Inflammatory macrophage treated with lipopolysaccharide for 4 hours (primary cell): ENCODE data around the gene ATXN1.
"Not testable (repeated sequence)": the region's sequence is repeated elsewhere in the genome, so short reads cannot be mapped to it uniquely, and the experiment has no call there.

Experiments
- DNase-seq: peaks from one replicate; pipeline ENCODE4 v3.0.0-alpha.2; 2020

Gene ATXN1

DNA sequence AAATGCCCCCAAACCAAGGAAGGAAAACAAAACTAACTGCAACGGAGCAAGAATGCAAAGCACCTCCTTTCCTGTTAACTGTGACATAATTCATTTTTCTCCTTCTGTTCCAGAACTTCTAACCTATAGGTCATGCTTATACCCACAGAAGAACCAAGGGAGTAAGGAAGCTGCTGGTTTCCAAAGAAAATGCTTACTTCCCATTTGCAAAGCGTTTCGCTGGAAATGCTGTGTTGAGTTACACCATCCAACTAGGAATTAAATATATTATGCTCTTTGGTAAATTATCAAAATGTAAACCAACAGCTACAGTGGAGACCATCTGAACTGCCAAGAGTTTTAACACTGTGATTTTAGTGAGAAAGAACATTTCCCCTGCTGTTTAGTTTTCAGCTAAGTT, 42.9 kb downstream of the ATXN1 start:
- peak; percentile 50 for DNase-seq

DNA sequence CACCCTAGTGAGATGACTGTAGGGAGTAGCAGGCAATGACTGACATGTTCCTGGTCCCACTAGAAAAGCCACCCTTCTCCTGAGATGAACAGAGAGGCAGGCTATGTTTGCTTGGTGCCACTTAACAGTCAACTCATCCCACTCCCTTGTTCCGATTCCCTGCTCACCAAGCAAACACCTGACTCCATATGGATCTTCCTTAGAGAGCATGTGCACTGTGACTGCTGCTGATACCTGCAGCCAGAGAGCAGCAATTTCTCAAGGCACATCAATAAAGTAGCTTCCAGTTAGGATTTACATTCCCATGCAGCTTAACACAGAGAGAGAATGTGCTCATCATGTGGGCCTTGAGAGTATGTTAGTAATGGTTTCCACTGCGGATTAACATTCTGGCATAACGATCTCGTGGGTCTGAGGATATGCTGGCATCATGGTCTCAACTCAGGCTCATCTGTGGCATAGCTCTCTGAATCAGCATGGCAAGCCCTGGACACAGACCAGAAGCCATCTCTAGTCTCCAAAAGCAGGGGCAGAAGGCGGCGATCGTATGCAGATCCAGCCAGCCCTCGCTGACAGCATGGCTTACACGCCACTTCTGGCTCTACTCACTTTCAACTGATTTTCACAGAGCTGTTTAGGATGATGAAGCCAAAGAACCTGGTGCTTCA, 43.9 kb downstream of the ATXN1 start:
- no peak for DNase-seq

DNA sequence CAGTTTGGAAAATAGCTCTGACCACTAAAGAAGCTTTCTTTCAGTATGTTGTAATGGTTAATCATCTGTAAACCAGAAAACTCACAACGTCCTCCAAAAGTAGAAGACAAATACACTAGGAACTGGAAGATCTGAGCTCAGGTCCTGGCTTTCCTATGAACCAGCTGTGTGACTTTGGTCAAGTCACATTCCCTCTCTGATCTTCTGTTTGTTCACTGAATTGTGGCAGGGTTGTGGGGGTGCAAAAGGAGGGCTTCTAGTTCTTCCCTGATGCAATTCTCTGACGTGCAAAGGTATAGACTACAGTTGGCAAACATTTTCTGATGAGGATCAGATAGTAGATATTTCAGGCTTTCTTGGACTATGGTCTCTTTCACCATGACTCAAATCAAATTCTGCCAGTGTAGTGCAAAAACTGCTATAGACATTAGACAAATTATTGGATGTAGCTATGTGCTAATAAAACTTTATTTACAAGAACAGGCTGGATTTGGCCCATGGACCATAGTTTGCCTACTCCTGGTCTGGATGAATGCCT, 44.9 kb downstream of the ATXN1 start:
- DNase-seq = peak; percentile 62

DNA sequence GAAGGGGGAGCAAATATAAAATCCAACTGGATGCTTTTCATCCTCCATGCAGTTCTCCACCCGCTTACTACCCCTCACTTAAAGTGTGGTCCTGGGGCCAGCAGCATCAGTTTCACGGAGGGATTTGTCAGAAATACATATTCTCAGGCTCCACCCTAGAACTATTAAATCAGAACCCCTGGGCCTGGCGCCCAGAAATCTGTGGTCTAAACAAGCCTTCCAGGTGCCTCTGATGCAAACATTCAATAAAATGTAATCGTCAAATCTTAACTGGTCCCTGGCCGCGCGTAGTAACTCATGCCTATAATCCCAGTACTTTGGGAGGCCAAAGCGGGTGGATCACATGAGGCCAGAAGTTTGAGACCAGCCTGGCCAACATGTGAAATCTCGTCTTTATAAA, 47.7 kb downstream of the ATXN1 start:
- DNase-seq = no peak

DNA sequence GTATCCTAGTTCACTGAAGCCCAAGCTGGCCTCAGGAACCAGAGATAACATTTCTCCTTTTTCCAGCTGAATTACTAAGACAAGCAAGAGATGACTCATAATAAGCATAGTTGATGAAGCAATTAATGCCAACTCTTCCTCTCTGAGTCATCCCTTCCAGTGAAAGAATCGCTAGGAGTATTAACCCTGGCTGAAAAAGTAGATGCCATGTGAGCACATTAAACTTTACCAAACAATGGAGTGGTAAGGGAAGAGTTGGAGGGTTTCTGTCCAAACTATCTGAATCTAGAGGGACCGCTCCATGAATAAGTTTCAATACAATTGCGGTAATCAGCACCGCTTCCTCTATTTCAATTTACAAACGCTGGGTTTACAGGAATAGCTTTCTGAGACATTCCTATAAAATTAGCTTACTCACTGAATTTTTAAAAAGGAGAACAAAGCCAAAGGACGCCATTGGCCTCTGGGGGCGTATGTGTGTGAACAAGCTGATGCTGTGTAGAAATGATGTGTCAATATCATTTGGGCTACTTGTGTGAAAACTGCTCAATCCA, 48.3 kb downstream of the ATXN1 start:
- peak; percentile 98 for DNase-seq

DNA sequence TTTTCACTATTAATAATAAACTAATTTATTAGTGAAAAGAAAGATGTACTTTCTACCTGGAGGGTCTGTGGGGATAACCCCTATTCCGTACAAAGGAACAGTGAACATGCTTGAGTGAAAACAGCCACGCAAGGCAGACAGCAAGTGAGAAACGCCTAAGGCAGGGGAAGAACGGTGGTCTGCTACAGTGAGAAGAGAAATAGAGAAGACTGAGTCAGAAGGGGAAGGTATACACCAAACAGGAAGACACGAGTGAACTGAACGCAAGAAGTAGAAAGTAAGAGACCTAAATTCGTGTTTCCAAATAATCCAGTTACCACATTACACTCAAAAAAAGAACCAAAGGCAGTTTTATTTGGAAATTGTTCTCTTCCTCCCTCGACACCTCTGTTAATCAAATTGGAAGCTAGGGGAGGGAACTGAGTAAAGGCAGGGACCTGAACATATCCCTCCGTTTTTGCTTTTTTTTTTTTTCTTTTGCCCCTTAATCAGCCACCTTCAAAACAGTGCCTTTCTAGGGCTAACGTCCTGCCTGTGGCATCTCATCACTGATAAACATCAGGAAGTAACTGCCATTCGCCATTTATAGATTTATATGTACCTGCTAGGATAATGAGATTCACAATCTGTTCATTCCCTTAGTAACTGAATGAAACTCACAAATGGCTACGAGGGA, 48.9 kb downstream of the ATXN1 start:
- DNase-seq = peak; percentile 88

DNA sequence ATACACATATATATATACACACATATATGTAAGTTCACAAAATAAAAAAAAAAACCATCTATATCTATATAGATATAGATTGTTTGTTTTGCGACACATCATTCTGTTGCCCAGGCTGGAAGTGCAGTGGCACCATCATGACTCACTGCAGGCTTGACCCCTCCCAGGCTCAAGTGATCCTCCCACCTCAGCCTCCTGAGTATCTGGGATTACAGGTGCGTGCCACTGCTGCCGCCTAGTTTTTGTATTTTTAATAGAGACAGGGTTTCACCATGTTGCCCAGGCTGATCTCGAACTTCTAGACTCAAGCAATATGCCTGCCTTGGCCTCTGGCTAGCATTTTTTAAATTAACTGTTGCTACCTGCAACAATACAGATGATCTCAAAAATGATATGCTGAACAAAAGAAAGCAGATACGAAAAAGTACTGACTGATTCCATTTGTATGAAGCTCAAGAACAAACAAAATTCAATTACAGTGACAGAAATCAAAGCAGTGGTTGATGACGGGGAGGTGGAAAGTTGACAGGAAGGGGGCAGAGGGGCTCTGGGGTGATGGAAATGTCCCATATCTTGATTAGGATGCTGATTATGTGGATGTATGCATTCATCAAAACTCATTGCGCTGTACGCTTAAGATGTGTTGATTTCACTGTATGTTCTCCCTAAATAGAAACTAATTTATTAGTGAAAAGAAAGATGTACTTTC, 49.6 kb downstream of the ATXN1 start:
- DNase-seq = peak; percentile 54

DNA sequence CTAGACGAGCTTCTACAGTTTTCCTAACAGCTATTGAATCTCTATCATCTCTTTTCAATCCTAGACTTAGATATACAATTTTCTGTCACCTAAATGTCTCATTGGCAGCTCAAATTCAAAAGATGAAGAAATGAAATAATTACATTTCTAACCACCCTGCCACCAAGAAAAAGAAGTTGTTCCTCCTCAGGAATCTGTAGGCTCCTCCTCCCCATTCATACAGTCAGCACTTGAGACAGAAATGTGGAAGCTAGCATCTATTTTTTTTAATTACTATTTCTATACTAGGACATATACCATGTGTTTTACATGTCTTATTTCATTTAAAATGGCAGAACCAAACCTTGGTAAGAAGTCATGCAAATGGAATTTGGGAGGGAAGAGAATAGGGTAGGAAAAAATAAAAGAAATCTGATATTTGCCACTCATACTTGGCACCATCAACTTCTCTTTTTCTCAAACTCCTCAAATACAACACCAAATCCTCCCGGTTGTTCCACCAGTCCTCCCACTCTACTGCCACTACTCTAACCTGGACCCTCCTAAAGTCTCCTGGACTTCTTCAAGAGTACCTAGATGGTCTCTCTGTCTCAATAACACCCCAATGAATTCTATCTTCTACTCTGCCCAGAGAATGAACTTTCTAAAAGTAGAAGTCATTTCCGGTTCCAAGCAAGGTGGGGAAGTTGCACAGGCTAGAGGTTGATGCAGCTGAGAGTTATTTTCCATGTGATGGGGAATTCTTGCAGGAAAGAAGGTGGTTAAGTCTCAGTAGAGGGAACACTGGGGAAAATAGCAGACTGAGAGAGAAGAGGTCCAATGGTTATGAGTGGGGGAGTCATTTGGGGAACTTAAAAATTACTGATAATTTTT, 54.1 kb downstream of the ATXN1 start:
- DNase-seq = peak; percentile 57

DNA sequence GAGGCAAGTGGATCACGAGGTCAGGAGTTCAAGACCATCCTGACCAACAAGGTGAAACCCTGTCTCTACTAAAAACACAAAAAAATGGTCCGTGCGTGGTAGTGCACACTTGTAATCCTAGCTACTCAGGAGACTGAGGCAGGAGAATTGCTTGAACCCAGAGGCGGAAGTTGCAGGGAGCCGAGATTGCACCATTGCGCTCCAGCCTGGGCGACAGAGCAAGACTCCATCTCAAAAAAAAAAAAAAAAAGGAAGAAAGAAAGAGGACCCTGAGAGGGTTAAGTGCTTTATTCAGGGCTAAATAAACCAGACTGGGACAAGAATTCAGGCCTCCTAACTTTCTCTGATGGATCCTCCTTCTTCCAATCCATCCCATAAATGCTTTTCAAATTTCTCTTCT, 54.8 kb downstream of the ATXN1 start:
- DNase-seq = peak; percentile 60

DNA sequence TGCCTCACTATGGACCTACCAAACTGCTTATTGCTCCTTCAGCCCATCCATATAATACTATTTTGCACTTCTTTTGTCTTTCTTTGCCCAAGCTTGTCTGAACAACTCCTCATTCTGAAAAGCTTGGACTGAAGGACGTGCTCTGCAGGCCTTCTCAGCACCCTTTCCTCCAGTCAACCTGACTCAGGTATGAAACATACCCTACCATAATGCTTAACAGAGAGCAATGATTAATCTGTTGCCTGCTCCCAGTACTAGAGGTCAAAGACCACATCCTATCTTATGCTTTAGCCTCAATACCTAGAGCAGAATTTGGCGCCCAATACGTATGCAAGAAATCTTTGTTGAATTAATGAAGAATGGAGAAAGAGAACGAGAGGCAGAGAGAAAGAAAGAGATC, 55.2 kb downstream of the ATXN1 start:
- no peak for DNase-seq

DNA sequence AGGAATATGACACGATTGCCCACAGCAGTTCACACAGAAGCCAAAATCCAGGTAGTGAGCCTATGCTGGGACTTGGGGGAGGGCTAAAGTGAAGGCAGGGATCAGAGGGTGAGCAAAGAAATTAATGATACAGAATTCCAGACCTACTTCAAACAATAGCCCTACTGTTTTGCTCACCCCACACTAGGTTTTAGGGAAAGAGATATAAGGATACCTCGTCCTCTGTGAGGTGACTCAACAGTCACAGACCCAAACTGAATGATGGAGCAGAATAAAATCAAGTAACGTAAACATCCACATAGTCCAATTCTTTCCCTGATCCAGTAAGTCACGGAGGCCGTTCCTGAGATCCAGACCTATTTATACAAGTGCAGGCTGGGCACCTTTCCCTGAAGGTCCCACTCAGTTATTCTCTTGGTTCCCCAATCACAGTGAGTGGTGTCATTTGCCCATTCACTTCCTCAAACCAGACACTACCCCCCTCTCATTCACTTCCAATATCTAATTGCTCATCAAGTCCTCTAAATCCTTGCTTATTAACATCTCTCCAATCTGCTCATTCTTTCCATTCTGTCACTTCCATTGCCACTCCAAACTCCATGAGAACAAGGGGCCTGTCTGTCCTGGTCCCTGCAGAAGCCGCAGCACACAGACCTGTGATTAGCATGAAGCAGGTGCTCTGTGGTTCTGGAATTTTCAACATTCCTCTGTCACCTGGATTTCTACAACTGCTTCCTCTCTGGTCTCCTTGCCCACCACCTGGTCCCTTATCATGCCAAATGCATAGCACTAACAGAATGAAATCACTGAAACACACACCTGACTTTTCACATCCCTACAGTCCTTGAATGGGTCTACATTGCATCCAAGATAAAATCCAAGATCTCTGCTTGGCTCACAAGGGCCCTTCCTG, 55.9 kb downstream of the ATXN1 start:
- peak; percentile 76 for DNase-seq

DNA sequence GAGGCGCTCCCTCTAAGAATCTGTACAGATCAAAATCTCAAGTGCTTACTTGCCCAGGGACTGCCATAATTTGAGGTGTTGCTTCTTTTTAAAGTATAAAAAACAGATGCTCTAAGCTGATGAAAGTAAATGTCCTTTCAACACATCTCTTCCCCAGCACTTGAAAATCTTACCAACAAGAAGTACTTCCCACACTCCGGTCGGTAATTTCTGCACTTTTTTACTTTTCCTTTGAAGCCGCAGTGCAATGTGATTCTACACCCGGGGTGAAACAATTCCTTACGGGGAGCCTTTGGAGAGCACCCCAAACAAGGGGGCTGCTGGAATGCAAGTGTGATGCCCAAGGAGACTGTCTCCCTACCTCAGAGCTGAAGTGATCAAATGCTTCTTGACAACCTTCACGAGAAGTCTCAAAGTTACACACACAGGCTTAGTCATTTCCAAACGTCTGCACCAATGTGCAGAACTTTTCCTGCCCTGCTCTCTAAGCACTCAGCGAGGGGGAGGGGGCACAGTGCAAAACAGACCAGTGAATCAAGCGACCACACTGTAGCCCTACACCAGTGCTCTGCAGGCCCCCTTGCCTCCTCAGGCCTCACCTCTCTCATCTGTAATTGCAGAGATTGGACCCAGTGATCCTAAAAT, 56.7 kb downstream of the ATXN1 start:
- DNase-seq = peak; percentile 57

DNA sequence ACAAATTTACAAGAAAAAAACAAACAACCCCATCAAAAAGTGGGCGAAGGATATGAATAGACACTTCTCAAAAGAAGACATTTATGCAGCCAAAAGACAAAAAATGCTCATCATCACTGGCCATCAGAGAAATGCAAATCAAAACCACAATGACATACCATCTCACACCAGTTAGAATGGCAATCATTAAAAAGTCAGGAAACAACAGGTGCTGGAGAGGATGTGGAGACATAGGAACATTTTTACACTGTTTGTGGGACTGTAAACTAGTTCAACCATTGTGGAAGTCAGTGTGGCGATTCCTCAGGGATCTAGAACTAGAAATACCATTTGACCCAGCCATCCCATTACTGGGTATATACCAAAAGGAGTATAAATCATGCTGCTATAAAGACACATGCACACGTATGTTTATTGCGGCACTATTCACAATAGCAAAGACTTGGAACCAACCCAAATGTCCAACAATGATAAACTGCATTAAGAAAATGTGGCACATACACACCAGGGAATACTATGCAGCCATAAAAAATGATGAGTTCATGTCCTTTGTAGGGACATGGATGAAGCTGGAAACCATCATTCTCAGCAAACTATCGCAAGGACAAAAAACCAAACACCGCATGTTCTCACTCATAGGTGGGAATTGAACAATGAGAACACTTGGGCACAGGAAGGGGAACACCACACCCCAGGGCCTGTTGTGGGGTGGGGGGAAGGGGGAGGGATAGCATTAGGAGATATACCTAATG, 58.5 kb downstream of the ATXN1 start:
- not testable (repeated sequence) for DNase-seq

DNA sequence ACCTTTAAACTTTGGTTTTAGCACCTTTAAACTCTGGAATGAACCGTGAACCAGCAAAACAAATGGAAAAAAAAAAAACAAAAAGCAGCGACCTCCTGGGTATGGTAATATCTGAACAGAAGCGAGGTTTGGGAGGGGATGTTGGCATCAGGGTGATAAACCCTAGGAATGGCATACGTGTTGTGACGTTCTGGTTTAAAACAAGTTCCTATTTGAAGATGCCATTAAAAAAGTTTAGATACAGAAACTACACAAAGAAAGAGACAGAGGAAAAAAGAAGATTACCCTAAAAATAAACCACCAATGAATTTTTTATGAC, 60.4 kb downstream of the ATXN1 start:
- DNase-seq = no peak

DNA sequence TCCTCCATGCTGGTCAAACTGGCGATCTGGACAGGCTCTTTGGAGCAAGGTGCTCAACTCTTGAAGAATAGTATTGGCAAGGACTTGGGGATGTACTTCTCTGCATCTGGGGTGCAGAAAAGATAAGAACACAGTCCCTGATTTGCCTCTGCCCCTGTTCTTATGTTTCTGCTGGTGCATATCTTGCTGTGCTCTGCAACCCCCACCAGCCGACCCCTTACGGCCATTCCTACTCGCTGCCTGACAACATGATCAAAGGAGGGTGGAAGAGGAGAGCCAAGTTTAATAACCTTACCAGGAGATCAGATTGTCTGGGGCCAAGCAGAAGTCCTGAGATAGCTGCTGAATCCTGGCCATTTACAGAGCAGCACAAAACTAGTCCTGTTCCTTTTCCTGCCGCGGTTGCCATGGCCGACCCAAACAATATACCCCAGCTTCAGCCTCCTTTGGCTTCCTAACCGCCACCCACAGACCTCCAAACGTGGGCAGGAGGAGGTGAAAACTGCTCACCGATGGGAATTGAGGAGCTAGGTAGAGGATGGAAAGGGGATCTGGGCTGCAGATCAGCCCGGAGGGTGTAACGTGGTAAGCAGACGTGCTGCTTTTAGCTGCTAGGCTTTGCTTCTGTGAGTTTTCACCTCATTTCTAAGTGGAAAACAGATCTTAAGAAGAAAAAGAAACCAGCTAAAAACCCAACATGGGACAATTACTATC, 60.9 kb downstream of the ATXN1 start:
- peak; percentile 30 for DNase-seq

DNA sequence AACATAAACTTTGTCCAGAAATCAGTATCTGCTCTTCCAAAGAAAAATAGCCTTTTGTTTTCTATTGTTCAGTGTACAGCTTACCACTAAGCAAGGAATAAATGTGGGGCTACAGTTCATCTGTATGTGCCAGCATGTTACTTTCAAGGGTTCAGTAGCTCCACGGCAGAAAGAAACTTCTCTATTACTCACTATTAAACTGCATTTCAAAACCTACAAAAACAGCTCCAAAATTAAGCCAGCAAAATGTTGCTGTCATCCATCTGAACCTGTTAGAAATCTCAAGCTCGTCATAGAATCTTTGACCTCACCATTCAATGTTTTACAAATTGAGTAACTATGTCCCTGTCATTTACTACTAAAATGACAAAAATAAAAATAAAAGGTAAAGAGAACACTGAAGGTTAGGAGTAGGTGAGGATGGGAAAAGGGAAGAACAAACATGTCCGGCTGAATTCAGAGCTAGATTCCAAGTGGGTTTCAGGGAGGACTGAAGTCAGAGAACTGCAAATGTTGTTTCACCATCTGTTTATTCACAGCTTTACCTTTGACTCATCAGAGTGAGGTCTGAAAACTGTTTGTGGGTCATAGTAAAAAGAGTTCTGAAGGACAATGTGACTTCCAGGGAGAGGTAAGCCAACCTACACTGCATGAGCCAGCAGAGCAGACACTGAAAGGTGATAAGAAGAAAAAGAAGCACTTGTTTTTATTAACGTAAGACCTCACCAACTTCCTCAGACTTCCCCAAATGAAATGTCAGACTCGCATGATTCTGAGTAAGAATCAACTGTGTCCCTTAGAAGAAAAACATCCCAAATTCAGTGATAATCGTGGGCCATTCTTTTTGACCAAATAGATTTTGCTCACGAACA, 62.0 kb downstream of the ATXN1 start:
- DNase-seq = peak; percentile 83

DNA sequence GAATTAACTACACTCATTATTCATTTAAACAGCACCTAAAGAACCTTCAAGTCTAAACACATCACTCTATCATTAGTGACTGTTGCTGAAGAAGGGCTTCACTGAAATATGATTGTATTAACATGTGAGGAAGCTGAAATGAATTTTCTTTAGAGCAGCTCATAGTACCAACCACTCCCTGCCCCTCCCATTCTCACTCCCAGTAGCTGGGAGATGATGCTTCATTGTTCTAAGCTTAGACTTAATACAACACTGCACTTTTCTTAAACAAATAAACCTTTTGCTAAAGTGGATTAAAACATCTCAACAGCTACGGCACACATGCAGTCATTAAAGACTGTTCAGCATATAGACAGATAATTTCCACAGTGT, 63.1 kb downstream of the ATXN1 start:
- DNase-seq = peak; percentile 37

DNA sequence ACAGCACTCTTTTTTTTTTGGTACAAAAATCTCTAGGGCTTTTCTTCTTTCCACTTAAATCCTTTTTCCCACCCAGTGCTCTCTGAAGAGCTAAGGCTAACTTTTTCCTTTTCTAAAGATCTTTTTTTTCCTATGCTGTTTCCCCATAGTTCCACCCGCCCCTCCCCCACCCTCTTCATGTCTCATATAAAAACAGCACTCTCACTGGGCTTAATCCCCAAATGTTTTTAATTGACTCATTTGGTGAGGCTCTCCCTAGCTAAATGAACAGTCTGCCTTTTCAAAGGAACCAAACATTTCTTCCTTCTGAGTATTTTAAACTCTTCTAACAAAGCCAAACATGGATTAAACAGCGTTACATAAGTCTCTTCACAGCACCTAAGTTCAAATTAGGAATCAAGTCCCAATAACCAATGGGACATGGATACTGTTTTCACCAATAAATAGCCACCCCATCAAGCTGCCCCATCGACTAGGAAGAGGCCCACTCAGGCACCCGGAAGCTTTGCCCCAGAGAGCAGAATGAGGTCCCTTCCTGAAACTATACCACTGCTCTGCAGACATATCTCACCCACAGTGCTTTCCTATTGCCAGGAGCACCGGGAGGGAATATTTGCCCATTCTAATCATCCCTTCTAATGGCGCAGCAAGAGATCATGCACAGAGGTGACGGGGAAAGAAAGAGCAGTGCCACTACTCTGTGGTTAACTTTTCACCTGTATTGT, 63.7 kb downstream of the ATXN1 start:
- DNase-seq = peak; percentile 6
